ENCODE data around the gene WIPF2.
"Not testable (repeated sequence)": the region's sequence is repeated elsewhere in the genome, so short reads cannot be mapped to it uniquely, and the experiment has no call there.

WIPF2 gene

DNA sequence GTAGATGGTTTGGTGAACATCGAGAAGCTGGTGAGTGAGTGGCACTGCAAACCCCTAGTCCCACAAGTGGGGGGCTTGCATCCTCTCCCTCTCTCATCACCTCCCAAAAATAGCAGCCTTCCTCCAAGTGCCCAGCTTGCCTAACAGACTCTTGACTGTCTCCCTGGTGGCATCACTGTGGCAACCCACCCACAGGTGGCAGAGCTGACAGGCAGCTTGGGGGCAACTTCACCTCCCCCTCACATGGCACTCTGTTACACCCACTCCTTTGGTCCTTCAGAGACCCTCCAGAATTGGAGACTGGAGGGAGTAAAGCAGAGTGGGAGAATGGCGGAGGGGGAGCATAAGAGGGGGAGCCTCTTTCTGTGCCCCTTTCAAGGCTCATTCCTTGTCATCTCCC lies 26.1 kb upstream of the WIPF2 start:
- DNase-seq: no peak

DNA sequence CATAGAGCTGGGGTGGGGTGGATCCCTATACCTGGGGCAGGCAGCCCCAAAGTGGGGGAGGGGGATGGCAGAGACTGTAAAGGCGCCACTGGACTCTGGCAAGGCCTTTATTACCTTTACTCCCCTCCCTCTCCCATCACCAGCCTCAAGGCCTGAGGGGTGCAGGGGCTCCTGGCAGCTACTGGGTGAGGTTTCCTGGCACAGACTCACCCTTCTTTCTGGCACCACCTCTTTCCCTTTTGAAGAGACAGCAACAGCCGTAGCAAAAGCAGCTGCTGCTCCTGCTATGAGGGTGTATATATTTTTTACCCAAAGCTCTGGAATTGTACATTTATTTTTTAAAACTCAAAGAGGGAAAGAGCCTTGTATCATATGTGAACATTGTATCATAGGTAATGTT lies 24.3 kb upstream of the WIPF2 start:
- DNase-seq: no peak

DNA sequence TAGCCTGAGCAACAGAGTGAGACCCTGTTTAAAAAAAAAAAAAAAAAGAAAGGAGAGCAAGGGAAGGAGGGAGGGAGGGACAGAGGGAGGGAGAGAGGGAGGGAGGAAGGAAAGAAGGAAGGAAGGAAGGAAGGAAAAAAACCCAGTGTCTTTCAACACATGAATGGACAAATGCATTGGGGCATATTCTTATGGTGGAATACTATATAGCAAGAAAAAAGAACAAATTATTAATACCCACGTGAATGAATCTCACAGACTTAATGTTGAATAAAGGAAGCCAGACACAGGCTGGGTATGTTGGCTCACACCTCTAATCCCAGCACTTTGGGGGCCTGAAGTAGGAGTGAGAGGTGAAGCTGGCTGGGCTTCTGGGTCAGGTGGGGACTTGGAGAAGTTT lies 21.6 kb upstream of the WIPF2 start:
- DNase-seq: no peak

DNA sequence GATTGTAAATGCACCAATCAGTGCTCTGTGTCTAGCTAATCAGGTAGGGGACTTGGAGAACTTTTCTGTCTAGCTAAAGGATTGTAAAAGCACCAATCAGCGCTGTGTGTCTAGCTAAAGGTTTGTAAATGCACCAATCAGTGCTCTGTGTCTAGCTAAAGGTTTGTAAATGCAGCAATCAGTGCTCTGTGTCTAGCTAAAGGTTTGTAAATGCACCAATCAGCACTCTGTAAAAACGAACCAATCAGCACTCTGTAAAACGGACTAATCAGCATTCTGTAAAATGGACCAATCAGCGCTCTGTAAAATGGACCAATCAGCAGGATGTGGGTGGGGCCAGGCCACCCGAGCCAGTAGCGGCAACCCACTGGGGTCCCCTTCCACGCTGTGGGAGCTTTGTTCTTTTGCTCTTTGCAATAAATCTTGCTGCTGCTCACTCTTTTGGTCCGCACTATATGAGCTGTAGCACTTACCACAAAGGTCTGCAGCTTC lies 21.1 kb upstream of the WIPF2 start:
- DNase-seq: not testable (repeated sequence)

DNA sequence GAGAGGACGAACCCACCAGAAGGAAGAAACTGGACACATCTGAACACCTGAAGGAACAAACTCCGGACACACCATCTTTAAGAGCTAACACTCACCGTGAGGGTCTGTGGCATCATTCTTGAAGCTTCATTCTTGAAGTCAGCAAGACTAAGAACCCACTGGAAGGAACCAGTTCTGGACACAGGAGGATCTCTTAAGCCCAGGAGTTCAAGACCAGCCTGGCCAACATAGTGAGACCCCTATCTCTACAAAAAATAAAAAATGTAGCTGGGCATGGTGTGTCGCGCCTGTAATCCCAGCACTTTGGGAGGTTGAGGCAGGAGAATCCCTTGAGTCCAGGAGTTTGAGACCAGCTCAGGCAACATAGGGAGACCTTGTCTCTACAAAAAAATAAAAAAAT lies 20.5 kb upstream of the WIPF2 start:
- DNase-seq: no peak

DNA sequence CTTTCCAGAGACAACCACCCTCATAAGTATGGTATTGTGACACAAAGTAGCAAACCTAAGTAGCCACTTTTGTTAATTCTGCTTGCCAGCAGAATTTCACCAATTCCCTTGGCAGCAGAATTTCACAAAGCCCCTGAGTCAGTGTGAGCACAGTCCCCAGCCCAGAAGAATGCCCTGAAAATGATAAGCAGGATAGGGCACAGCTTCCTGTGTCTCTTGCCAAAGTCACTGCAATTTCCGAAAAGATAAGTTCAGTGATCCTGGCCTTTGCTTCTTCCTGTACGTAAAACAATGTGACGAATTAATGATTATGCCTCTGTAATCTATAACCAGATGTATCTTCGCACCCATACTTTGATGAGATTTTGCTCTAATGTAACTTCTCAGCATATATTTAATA lies 16.0 kb upstream of the WIPF2 start:
- DNase-seq: no peak

DNA sequence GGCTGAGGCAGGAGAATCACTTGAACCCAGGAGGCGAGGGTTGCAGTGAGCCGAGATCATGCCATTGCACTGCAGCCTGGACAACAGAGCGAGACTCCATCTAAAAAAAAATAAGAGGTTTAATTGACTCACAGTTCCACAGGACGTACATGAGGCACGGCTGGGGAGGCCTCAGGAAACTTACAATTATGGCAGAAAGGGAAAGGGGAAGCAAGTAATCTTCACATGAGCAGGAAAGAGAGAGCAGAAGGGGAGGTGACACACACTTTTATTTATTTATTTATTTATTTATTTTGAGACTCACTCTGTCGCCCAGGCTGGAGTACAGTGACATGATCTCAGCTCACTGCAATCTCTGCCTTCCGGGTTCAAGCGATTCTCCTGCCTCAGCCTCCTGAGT lies 12.9 kb upstream of the WIPF2 start:
- DNase-seq: not testable (repeated sequence)

DNA sequence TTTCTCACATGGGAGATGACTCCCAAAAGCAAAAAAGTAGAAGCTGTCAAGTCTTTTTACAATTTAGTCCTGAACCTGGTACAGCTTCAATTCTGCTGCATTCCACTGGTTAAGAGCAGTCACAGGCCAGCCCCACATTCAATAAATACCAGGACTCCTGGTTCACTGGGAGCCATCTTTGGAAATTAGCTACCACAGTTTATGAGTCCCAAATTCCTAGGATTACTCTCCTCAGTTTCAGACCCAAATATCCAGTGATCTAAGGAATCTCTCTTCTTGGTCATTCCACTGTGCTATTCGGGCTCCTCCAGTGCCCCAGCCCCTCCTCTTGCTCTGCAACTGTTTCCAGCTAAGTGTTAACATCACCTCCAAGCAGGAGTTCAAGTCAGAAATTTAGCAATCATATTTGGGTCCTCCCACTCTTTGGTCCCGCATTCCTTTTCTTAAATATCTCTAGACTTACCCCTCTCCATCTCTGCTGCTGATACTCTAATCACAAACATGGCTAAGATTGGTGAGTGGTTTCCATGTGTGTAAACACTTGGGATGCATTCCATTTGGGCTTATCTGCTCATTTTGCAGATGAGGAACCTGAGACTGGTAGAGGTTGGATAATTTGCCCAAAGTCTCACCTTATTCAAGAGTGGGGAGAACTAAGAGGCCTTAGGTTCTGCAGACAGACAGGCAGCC lies 9.6 kb upstream of the WIPF2 start:
- no peak for DNase-seq

DNA sequence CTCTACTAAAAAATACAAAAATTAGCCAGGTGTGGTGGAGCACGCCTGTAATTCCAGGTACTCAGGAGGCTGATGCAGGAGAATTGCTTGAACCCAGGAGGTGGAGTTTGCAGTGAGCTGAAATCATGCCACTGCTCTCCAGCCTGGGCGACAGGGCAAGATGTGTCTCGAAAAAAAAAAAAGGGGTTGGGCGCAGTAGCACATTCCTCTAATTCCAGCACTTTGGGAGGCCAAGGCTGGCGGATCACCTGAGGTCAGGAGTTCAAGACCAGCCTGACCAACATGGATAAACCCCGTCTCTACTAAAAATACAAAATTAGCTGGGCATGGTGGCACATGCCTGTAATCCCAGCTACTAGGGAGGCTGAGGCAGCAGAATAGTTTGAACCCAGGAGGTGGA lies 5.2 kb upstream of the WIPF2 start:
- not testable (repeated sequence) for DNase-seq

DNA sequence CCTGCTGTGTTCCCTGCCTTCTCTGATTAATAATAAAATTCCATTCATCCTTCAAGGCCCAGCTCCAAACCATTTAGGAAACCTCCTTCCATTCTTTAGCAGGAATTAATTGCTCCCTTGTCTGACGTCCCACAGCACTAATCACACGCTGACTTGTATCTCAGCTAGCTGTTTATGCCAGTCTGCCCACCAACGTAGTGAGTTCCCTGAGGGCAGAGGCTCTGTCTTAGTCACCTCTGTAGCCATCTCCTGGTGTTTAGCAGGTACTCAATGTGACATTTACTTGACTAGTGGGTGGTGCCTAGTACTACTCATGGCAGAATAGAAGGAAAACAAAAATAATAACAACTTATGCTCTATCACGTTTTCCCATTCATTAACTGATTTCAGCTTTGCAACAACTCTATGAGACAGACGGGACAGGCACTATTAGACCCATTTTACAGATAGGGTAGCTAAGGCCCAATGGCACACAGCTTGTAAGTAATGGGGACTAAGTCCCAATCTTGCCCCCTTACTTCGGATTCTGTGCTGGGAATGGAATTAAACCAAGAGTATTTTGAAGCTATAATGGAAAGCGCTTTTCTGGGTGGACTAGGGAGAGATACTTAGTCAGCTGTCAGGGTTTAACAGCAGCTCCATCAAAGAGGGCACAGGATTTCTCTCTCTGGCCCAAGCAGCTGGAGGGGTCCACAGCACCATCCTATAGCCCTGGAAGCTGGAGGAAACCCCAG lies 931 bp upstream of the WIPF2 start:
- no peak for DNase-seq

DNA sequence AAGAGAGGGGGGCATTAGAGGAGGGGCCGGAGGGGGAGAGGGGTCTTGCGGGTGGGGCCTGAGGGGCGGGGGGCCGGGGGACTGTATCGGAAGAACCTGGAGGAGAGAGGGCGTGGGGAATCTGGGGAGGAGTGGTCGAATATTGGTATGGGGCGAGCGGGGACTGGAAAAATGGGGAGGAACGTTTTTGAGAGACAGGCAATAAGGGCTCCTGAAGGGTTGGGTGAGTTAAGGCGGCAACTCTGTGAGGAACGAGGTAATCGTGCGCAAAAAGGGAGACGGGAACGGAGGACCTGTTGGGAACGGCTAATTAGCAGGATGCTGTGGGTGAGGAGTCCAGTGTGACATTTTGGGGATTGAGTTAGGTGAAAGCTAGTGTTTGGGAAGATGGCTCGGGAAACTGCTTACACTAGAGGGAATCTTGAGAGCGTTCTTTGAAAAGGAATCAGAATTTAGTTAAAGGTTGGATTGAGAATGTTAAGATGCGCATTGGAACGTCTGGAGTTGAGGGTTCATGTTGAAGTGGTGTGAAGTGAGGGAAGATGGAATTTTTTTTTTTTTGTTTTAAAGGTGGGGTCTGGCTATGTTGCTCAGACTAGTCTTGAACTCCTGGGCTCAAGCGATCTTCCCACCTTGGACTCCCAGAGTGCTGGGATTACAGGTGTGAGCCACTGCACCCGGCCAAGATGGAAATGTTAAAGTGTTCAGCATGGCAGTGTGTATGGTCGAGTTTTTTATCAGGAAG lies 662 bp downstream of the WIPF2 start:
- no peak for DNase-seq

DNA sequence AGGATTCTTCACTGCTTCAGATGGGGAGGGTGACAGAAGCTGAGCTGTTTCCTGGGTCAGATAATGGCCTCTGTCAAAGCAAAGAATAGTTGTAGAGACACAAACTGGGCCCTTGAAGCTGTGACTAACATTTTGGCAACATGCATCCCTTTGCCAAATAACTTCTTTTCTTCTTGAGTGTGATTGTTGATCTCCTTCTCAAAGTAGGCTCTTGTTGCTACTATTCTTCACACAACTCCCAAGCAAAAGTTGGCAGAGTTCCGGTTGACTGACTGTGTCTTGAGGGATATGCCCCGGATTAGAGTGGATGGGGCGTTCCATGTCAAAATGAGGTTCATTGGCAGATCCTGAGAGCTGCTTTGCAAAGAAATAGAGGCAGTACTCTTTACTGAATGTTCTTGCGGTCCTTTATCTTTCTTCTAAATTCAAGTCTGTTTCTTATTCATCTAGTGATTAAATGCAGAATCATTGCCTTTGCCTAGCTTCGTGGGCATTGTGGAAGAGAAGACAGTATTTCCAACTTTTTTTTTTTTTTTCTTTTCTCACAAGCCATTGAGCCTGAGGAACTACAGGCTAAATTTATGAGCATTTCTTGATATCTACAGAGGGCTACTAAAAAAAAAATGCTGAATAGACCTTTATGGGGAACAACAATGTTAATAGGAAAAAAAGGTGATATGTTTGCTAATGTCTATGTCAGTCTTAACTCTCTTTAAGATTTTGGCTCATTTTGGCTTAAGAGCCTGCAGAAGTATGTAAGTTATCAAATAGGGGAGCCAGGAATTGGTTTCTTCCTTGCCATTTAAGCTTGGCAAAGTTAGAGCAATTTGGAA lies 5.8 kb downstream of the WIPF2 start:
- DNase-seq: no peak

DNA sequence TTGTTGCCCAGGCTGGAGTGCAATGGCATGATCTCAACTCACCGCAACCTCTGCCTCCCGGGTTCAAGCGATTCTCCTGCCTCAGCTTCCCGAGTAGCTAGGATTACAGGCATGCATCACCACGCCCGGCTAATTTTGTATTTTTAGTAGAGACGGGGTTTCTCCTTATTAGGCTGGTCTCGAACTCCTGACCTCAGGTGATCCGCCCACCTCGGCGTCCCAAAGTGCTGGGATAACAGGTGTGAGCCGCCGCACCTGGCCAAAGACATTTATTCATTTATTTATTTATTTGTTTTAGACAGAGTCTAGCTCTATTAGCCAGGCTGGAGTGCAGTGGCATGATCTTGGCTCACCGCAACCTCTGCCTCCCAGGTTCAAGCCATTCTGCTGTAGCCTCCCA lies 10.0 kb downstream of the WIPF2 start:
- DNase-seq: not testable (repeated sequence)

DNA sequence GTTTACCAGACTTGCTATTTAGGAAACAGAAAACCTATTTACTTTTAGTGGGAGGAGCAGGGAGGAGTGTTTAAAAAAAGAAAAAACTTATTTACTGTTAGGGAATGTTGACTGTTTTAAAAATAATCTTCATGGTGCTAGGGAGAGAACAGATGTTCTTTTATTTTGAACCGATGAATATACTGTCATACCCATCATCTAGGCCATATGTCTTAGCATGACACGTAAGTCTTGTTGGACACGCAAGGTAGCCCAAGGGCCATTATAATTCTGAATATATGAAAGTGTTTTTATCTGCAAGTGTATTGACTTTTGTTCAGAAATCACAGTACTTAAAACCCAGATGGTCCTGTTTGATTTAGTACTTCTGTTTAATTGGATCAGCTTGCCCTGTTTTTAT lies 11.6 kb downstream of the WIPF2 start:
- DNase-seq: no peak

DNA sequence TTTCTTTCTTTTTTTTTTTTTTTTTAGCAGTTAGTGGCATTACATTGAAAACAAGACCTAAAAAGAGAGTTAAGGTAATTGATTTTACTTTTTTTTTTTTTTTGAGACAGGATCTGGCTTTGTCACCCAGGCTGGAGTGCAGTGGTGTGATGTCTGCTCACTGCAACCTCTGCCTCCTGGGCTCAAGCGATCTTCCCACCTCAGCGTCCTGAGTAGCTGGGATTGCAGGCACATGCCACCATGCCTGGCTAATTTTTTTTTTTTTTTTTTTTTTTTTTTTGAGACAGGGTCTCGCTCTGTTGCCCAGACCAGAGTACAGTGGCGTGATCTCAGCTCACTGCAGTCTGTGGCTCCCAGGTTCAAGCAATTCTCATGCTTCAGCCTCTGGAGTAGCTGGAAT lies 12.8 kb downstream of the WIPF2 start:
- not testable (repeated sequence) for DNase-seq

DNA sequence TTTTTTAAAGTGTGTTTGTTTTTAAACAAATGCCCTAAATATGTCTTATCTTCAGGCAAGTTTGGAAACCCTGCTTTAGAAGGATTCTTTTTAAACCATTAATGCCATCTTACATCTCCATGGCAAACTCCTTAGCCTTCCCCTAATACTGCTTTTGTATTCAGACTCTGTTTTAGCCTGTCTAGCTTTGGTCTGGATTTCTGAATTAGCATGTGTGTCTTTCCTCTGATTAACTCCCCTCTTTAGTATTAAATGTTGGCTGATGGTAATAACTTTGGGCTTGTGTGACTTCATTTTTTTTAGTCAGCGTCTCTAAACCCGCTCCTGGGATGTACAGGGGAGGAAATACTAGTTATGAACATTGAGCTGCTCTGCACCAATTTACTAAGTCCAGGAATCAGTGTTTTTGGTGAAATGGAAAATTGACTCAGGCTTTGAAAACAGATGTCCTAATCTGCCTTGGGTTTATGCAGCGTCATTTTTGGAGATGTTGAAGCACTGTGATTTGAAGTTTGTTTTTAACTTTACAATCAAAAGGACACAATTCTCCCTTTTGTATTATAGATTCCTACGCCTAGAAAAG lies 22.2 kb downstream of the WIPF2 start:
- DNase-seq: no peak

DNA sequence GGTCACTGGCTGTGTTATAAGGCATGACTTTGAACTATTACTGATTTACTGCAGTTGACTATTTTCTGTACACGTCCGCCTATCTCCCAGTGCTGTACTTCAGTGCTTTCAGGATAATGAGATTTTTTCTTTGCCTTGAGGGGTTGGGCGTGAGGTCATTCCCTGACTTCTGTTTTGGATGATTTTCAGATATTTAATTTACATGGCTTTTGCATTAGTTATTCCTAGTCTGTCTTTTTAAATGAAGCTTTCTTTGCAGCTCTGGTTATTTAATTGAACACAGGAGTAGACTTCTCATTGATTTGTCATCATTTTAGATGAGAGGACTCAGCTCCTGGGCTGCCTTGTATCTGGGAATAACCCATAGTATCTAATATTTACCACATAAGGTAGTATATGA lies 23.7 kb downstream of the WIPF2 start:
- DNase-seq: no peak

DNA sequence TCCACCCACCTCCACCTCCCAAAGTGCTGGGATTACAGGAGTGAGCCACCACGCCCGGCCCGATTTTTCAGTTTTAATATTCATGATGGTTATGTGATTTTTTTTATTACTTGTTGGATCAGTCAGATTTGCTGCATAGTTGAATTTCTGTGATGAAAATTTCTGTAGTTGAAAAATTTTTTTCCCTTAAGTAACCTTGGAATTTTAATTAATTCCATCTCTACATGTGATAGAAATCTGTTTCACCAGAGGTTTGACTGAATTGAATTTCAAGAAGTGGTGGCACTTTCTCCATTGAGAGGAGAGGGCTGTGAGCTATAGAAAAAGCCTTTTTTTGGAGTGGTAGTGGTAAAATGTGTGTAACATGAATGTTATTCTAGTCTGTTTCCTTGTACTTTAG lies 24.7 kb downstream of the WIPF2 start:
- DNase-seq: no peak

DNA sequence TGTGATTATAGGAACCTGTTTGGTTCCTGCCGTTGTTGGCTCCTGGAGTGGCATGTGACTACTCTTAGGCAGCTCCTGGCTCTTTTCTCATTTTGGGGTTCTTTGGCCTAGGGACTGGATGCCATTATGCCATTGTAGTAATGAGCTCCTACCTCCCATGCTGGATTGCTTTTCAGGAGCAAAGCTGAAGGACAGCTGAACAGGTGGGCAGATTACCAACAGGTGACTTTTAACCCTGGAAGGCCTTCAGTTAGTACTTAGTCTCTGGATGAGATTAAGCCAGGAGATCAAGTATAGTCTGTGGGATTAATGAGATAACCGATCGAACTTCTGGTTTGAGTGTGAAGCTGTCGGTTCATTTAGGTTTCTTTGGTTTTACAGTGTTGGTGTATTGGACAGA lies 25.2 kb downstream of the WIPF2 start:
- DNase-seq: no peak

DNA sequence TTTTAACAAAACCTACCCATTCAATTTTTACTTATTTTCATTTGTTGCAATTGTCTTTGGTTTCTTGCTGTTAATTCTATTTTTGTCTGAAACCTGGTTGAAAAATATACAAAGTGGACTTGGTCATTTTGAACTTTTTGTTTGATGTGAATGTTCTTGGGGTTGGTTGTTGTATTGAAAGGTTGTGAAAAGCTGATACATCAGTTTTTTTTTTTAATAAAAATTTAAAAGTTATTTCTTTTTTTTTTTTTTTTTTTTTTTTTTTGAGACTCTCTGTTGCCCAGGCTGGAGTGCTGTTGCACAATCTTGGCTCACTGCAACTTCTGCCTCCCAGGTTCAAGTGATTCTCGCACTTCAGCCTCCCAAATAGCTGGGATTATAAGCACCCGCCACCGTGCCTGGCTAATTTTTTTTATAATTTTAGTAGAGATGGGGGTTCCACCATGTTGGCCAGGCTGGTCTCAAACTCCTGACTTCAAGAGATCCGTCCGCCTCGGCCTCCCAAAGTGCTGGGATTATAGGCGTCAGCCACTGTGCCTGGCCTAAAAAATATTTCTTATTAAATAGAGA lies 28.9 kb downstream of the WIPF2 start:
- DNase-seq: no peak

DNA sequence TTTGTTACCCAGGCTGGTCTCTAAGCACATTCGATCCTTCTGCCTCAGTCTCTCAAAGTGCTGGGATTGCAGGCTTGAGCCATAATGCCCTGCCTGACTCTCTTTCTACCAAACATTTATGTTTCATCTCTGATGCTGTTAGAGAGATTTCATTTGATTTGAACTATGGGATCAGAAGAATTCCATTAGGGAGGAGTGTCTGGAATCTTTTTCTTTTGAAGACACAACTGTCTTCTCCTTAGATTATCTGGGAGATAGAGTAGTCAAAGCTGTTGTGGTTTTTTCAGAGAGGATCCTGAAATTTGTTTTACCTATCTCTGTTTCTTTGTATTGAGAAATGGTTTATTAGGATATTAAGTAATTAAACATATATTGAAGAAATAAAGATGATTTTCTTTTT lies 29.4 kb downstream of the WIPF2 start:
- DNase-seq: no peak

DNA sequence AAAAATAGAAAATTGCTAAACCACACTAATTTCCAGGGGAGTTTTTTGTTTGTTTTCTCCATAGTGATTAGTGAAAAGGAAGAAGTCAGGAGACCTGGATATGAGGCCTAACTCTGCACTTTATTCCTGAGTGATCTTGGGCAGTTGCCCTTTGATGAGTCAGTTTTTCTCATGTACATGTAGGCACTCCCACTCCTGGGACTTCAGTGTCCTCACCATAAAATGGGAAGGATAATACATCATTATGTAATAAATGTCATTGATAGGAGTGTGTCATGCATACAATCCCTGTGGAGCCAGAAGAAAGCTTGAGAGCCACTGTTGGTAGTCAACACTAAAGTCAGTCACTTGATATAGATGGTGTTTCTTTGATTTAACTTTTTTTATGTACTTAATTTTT lies 32.5 kb downstream of the WIPF2 start:
- peak; percentile 1 for DNase-seq

Measured in GOT3 (cell line).